Astrocyte (in vitro differentiated cells and primary cell): ENCODE measurements around the gene TBC1D5.

Source experiments
- EZH2 ChIP-seq: IDR thresholded peaks from 2 replicates; pipeline ENCODE4 v1.6.1; 2012; ENCODE audit warnings: mild to moderate bottlenecking, low read length, inconsistent platforms; ENCODE audit not compliant: insufficient read depth
- TF ChIP-seq, protein P1 (sequence below): IDR thresholded peaks from 2 replicates; pipeline ENCODE4 v1.5.1; 2011; ENCODE audit warnings: low read depth, mild to moderate bottlenecking, inconsistent platforms, low read length, moderate library complexity; ENCODE audit not compliant: insufficient read depth

DNA sequence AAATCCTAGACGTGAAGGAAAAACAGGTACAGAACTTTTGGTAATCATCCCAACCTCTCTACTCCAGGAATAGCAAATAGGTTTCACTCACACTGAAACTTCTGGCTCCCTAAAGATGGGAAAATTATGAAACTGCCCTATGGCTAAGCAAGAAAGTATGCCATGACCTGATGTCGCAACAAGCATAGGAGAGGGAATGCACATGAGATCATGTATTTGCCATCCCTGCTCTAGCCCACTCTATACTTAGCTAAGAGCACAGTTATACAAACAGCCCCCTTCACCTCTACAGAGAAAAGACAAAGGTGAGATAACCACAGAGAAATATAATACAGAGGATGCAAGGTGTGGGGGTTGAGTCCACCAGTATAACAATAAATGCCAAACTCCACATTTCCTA lies 102.7 kb downstream of the TBC1D5 start:
- TF ChIP-seq, protein P1, sequence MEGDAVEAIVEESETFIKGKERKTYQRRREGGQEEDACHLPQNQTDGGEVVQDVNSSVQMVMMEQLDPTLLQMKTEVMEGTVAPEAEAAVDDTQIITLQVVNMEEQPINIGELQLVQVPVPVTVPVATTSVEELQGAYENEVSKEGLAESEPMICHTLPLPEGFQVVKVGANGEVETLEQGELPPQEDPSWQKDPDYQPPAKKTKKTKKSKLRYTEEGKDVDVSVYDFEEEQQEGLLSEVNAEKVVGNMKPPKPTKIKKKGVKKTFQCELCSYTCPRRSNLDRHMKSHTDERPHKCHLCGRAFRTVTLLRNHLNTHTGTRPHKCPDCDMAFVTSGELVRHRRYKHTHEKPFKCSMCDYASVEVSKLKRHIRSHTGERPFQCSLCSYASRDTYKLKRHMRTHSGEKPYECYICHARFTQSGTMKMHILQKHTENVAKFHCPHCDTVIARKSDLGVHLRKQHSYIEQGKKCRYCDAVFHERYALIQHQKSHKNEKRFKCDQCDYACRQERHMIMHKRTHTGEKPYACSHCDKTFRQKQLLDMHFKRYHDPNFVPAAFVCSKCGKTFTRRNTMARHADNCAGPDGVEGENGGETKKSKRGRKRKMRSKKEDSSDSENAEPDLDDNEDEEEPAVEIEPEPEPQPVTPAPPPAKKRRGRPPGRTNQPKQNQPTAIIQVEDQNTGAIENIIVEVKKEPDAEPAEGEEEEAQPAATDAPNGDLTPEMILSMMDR = no peak
- no peak for TF ChIP-seq EZH2
